NCI-H128 (cell line): Measurements from ENCODE around the gene SH3GL1.
"Not testable (repeated sequence)": the region's sequence is repeated elsewhere in the genome, so short reads cannot be mapped to it uniquely, and the experiment has no call there.

Experiments used
- DNase-seq: peaks from one replicate; lab custom pipeline; 2025; ENCODE audit not compliant: unreplicated experiment; lab: John Stamatoyannopoulos, UW

The SH3GL1 gene

GRCh38 chr19:4347521-4347920, 52.8 kb downstream of the SH3GL1 start:
- DNase-seq, result no peak

GRCh38 chr19:4346020-4346383, 54.3 kb downstream of the SH3GL1 start:
- no peak for DNase-seq

- DNase-seq, result no peak
Measured at GRCh38 chr19:4345342-4346019, 54.9 kb downstream of the SH3GL1 start.

- peak; percentile 67 for DNase-seq
Measured at GRCh38 chr19:4343370-4344307, 56.7 kb downstream of the SH3GL1 start, which contains the start of gene MPND. MPND (plus strand) TSS chr19:4343562; CDS start chr19:4343594, 32 bp downstream.

GRCh38 chr19:4342615-4343369, 57.6 kb downstream of the SH3GL1 start:
- DNase-seq, result peak; percentile 96

GRCh38 chr19:4342314-4342614, 58.1 kb downstream of the SH3GL1 start:
- no peak for DNase-seq

GRCh38 chr19:4338441-4339355, 61.6 kb downstream of the SH3GL1 start, which contains the start of gene STAP2:
STAP2 (minus strand) TSS chr19:4338827; CDS start chr19:4338753, 74 bp downstream.
- DNase-seq, result no peak

- DNase-seq, result no peak
Measured at GRCh38 chr19:4337906-4338440, 62.4 kb downstream of the SH3GL1 start.

- no peak for DNase-seq
Measured at GRCh38 chr19:4334929-4335570, 65.3 kb downstream of the SH3GL1 start.

GRCh38 chr19:4329858-4330257, 70.5 kb downstream of the SH3GL1 start:
- no peak for DNase-seq

GRCh38 chr19:4328991-4329681, 71.2 kb downstream of the SH3GL1 start:
- DNase-seq, result not testable (repeated sequence)

GRCh38 chr19:4328243-4328990, 71.9 kb downstream of the SH3GL1 start:
- peak; percentile 94 for DNase-seq

- no peak for DNase-seq
Measured at GRCh38 chr19:4327877-4328242, 72.5 kb downstream of the SH3GL1 start.

GRCh38 chr19:4327252-4327876, 73.0 kb downstream of the SH3GL1 start:
- no peak for DNase-seq

GRCh38 chr19:4326837-4327251, 73.5 kb downstream of the SH3GL1 start:
- no peak for DNase-seq

- no peak for DNase-seq
Measured at GRCh38 chr19:4326215-4326836, 74.0 kb downstream of the SH3GL1 start.

GRCh38 chr19:4324228-4324627, 76.1 kb downstream of the SH3GL1 start:
- DNase-seq, result no peak
